ENCODE data around the gene CTAGE1. TPM values are rescaled to one million over a fixed set of nuclear protein-coding genes. Genes with fewer than 3 reads are reported as not detected.

Gene CTAGE1
- polyA plus RNA-seq, 2 of the 4 experiments (the other 2 are of a cell fraction): 0.01 TPM; not detected in 1

GRCh38 chr18:22385718-22386117 lies 32.0 kb downstream of the CTAGE1 start:
- 3% methylated on average over 4 of the region's 4 CpGs for WGBS (ENCODE audit: missing lambda C conversion rate)
- ChIA-PET CTCF (interaction anchor here (1.2 kb wide), 1 partner anchor 29 kb away, joined by 4 read pairs; no protein-coding TSS in a partner anchor), POLR2A (no interaction called here)
- H3K4me2 ChIP-seq: no peak overlapping the region
- FAIRE-seq (no peak), DNase-seq (ENCODE audit: low read depth in 1 of 2, low spot score in 1 of 2) (no peak), ATAC-seq (no peak)
- H3K27ac ChIP-seq: no peak overlapping the region
- no peaks in the 10 kb centered on the region; the same call in 2 of the 3 replicates for H3K4me1 ChIP-seq
- 0 out of 2 replicates have a peak, but pooled peaks have one; percentile 30 for TF ChIP-seq JUNB (IDR thresholded peaks at IDR 0.05)
- TF ChIP-seq HMGXB4 (CRISPR knock-in tag; IDR thresholded peaks at IDR 0.05; ENCODE audit: borderline replicate concordance): no peak
- TF ChIP-seq ZC3H11A (IDR thresholded peaks at IDR 0.05): no peak
- TF ChIP-seq RNF2 (IDR thresholded peaks at IDR 0.05; ENCODE audit: borderline replicate concordance, low read depth): no peak
- TF ChIP-seq PBX3 (IDR thresholded peaks at IDR 0.05): no peak
- TF ChIP-seq ELK1 (IDR thresholded peaks at IDR 0.05; ENCODE audit: low read depth, low read length): no peak
- no peak for TF ChIP-seq TFCP2L1 (CRISPR knock-in tag; IDR thresholded peaks at IDR 0.05)
- TF ChIP-seq HOXB13 (CRISPR knock-in tag; IDR thresholded peaks at IDR 0.05; ENCODE audit: low read depth): no peak
- TF ChIP-seq RARB (CRISPR knock-in tag; IDR thresholded peaks at IDR 0.05): no peak
- H3K9me3 ChIP-seq: no peaks in the 10 kb centered on the region
- H3K4me3 ChIP-seq: no peak overlapping the region

GRCh38 chr18:22378672-22379282 lies 38.9 kb downstream of the CTAGE1 start:
- no peaks in the 10 kb centered on the region for H3K4me1 ChIP-seq
- ChIA-PET CTCF (interaction anchor here (0.6 kb wide), 1 partner anchor 334 kb away, joined by 4 read pairs; no protein-coding TSS in a partner anchor), POLR2A (interaction anchor here (0.5 kb wide), 1 partner anchor 208 kb away, joined by 4 read pairs; no protein-coding TSS in a partner anchor)
- peak; percentile 46 to 56 for DNase-seq (ENCODE audit: low read depth in 1 of 2, low spot score in 1 of 2)
- no peak overlapping the region for H3K27ac ChIP-seq
- H3K4me2 ChIP-seq: no peak overlapping the region
- no peak for TF ChIP-seq TFCP2L1 (CRISPR knock-in tag; IDR thresholded peaks at IDR 0.05)
- TF ChIP-seq RARB (CRISPR knock-in tag; IDR thresholded peaks at IDR 0.05): no peak
- TF ChIP-seq ZFP36 (IDR thresholded peaks at IDR 0.05; ENCODE audit: borderline replicate concordance, partially characterized antibody): no peak
- TF ChIP-seq ESRRA (IDR thresholded peaks at IDR 0.05; ENCODE audit: borderline replicate concordance, low read length): no peak
- no peak for TF ChIP-seq KDM1A (IDR thresholded peaks at IDR 0.05; ENCODE audit: low read depth)
- TF ChIP-seq CTCF (IDR thresholded peaks at IDR 0.05): peak; percentile 25
- no peak for TF ChIP-seq CHD2 (IDR thresholded peaks at IDR 0.05; ENCODE audit: low read length, partially characterized antibody)
- TF ChIP-seq RAD21 (conservative IDR thresholded peaks at IDR 0.05 in 1 of 2, IDR thresholded peaks at IDR 0.05 in 1 of 2): peak; percentile 24 to 43; a peak in 3 of 5 replicates
- TF ChIP-seq RFX5 (IDR thresholded peaks at IDR 0.05): no peak
- no peak overlapping the region for H3K4me3 ChIP-seq
- 35% methylated on average over 2 of the region's 2 CpGs for WGBS (ENCODE audit: missing lambda C conversion rate)
- FAIRE-seq: no peak
- ATAC-seq: peak; percentile 88 to 91
- H3K9me3 ChIP-seq: no peaks in the 10 kb centered on the region
